Keratinocyte (primary cell): ENCODE data around the gene ERV3-1.

Experiments
- CTCF ChIP-seq, 3 experiments: IDR thresholded peaks in 1 of 3; conservative IDR thresholded peaks in 1 of 3; optimal IDR thresholded peaks in 1 of 3; 2 replicates in 2 of 3; 3 replicates in 1 of 3; pipeline versions ENCODE3 to v1.5.1; 2011; ENCODE audit warnings: low read length in 3 of 3, mild to moderate bottlenecking in 3 of 3, moderate library complexity in 2 of 3, control low read depth in 1 of 3, inconsistent platforms in 1 of 3; ENCODE audit not compliant: insufficient read depth in 2 of 3; ENCODE audit errors: extremely low read depth in 1 of 3
- EZH2 ChIP-seq: IDR thresholded peaks from one replicate; pipeline ENCODE4 v1.6.1; 2012; ENCODE audit warnings: inconsistent platforms, mild to moderate bottlenecking, low read length, moderate library complexity

GRCh38 chr7:65006094-65006992, at the start of gene ERV3-1:
- TF ChIP-seq CTCF (optimal IDR thresholded peaks at IDR 0.05 in 1 of 3, IDR thresholded peaks at IDR 0.05 in 1 of 3, conservative IDR thresholded peaks at IDR 0.05 in 1 of 3; ENCODE audit: extremely low read depth in 1 of 3, insufficient read depth in 2 of 3, low read length in 3 of 3) (no peak), EZH2 (no peak)
